ENCODE measurements around the gene NOX5. TPM values are rescaled to one million over a fixed set of nuclear protein-coding genes. Genes with fewer than 3 reads are reported as not detected.

NOX5 gene
- polyA plus RNA-seq, 2 of the 4 experiments (the other 2 are of a cell fraction) = 0.19 to 0.22 TPM

GRCh38 chr15:69011641-69012040 lies 2.9 kb upstream of the NOX5 start:
- H3K9me3 ChIP-seq = no peaks in the 10 kb centered on the region
- FAIRE-seq (no peak), ATAC-seq (no peak), DNase-seq (ENCODE audit: low read depth in 1 of 2, low spot score in 1 of 2) (no peak)
- no peak overlapping the region for H3K27ac ChIP-seq
- POLR2A ChIA-PET = no interaction called here
- H3K4me3 ChIP-seq = no peak overlapping the region
- CTCF ChIA-PET = interaction anchor here (2.0 to 14.4 kb wide), 2 partner anchors 15 to 24 kb away, joined by 6 to 125 read pairs; no protein-coding TSS in a partner anchor
- no peak overlapping the region for H3K4me2 ChIP-seq
- 58% methylated on average over 3 of the region's 3 CpGs for WGBS (ENCODE audit: missing lambda C conversion rate)
- H3K4me1 ChIP-seq = peaks cover 7% of the 10 kb centered on the region; the same call in 2 of the 3 replicates
- TF ChIP-seq EP300 (IDR thresholded peaks at IDR 0.05) = no peak
- no peak for TF ChIP-seq ZNF302 (CRISPR knock-in tag; IDR thresholded peaks at IDR 0.05)
- TF ChIP-seq HOXA7 (CRISPR knock-in tag; IDR thresholded peaks at IDR 0.05) = no peak
- no peak for TF ChIP-seq FOSL2 (IDR thresholded peaks at IDR 0.05)
- no peak for TF ChIP-seq FOSL2 (CRISPR knock-in tag; IDR thresholded peaks at IDR 0.05)

DNA sequence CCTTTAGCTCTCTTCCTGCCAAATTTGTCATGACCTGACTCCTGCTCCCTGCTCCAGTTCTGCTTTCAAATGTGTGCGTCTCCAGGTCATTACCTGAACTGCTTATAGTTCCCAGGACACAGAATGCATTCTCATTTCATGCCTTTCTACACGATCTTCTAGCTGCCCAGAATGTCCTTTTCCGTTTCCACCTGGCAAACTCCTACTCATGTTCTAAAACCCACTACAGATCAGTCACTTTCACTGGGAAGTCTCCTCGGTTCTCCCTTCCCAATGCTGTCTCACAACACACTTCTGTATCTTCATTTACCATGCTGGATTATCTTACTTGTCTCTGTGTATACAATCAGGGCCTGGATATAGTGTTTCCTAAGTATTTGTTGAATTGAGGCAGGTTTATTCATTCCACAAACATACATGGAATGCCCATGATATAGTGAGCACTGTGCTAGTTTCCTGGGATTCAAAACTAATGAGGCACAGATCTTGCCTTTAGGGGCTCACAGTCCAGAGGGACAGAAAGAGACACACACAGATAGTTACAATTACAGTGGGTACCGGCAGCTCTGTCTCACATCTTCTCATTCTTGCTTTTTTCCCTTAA lies 1.6 kb upstream of the NOX5 start:
- Histone ChIP-seq H3K4me2 (no peak overlapping the region), H3K4me1 (peaks cover 7% of the 10 kb centered on the region; the same call in 2 of the 3 replicates), H3K27ac (no peak overlapping the region), H3K9me3 (no peaks in the 10 kb centered on the region), H3K4me3 (no peak overlapping the region)
- POLR2A ChIA-PET = no interaction called here
- ATAC-seq (no peak), DNase-seq (ENCODE audit: low read depth in 1 of 2, low spot score in 1 of 2) (no peak), FAIRE-seq (peak; percentile 32)
- CTCF ChIA-PET = interaction anchor here (14.4 kb wide), 1 partner anchor 22 kb away, joined by 125 read pairs; no protein-coding TSS in a partner anchor
- TF ChIP-seq ZFP36 (IDR thresholded peaks at IDR 0.05; ENCODE audit: borderline replicate concordance, partially characterized antibody) (no peak), KDM1A (IDR thresholded peaks at IDR 0.05; ENCODE audit: low read depth) (no peak), MYC (IDR thresholded peaks at IDR 0.05; ENCODE audit: borderline replicate concordance, low read length) (no peak), GATA3 (IDR thresholded peaks at IDR 0.05; ENCODE audit: borderline replicate concordance) (no peak), EHMT2 (IDR thresholded peaks at IDR 0.05; ENCODE audit: low read depth) (no peak), ZSCAN20 (CRISPR knock-in tag; IDR thresholded peaks at IDR 0.05) (no peak), FOSL2 (IDR thresholded peaks at IDR 0.05) (no peak), FOSL2 (CRISPR knock-in tag; IDR thresholded peaks at IDR 0.05) (no peak), POLR2AphosphoS2 (conservative IDR thresholded peaks at IDR 0.05; ENCODE audit: low read length) (no peak), RNF2 (IDR thresholded peaks at IDR 0.05; ENCODE audit: borderline replicate concordance, low read depth) (no peak), NPAS2 (CRISPR knock-in tag; IDR thresholded peaks at IDR 0.05; ENCODE audit: borderline replicate concordance) (no peak), CHD4 (IDR thresholded peaks at IDR 0.05; ENCODE audit: borderline replicate concordance) (no peak), CBX8 (IDR thresholded peaks at IDR 0.05) (no peak), RARB (CRISPR knock-in tag; IDR thresholded peaks at IDR 0.05) (no peak), RAD21 (conservative IDR thresholded peaks at IDR 0.05 in 1 of 2, IDR thresholded peaks at IDR 0.05 in 1 of 2) (no peak)
- TF ChIP-seq, protein P1, sequence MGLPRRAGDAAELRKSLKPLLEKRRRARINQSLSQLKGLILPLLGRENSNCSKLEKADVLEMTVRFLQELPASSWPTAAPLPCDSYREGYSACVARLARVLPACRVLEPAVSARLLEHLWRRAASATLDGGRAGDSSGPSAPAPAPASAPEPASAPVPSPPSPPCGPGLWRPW (IDR thresholded peaks at IDR 0.05) = no peak
- TF ChIP-seq, protein P2, sequence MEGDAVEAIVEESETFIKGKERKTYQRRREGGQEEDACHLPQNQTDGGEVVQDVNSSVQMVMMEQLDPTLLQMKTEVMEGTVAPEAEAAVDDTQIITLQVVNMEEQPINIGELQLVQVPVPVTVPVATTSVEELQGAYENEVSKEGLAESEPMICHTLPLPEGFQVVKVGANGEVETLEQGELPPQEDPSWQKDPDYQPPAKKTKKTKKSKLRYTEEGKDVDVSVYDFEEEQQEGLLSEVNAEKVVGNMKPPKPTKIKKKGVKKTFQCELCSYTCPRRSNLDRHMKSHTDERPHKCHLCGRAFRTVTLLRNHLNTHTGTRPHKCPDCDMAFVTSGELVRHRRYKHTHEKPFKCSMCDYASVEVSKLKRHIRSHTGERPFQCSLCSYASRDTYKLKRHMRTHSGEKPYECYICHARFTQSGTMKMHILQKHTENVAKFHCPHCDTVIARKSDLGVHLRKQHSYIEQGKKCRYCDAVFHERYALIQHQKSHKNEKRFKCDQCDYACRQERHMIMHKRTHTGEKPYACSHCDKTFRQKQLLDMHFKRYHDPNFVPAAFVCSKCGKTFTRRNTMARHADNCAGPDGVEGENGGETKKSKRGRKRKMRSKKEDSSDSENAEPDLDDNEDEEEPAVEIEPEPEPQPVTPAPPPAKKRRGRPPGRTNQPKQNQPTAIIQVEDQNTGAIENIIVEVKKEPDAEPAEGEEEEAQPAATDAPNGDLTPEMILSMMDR (IDR thresholded peaks at IDR 0.05) = no peak
- WGBS (ENCODE audit: missing lambda C conversion rate) = 70% methylated on average over 5 of the region's 5 CpGs

- no peak overlapping the region for H3K4me3 ChIP-seq
- WGBS (ENCODE audit: missing lambda C conversion rate) = 82% methylated on average over 4 of the region's 4 CpGs
- no peak for ATAC-seq
- CTCF ChIA-PET = interaction anchor here (0.6 to 14.4 kb wide), 4 partner anchors 12 to 445 kb away, joined by 3 to 125 read pairs (median 4); no protein-coding TSS in a partner anchor
- no peak for DNase-seq (ENCODE audit: low read depth in 1 of 2, low spot score in 1 of 2)
- POLR2A ChIA-PET = interaction anchor here (0.8 to 0.9 kb wide), 2 partner anchors 9 to 18 kb away, joined by 3 read pairs; no protein-coding TSS in a partner anchor
- no peak for FAIRE-seq
- no peak overlapping the region for H3K4me2 ChIP-seq
- peaks cover 7% of the 10 kb centered on the region; the same call in 2 of the 3 replicates for H3K4me1 ChIP-seq
- no peaks in the 10 kb centered on the region for H3K9me3 ChIP-seq
- no peak overlapping the region for H3K27ac ChIP-seq
- TF ChIP-seq HOXB13 (CRISPR knock-in tag; IDR thresholded peaks at IDR 0.05; ENCODE audit: low read depth) = no peak
- no peak for TF ChIP-seq RARB (CRISPR knock-in tag; IDR thresholded peaks at IDR 0.05)
- TF ChIP-seq CHD4 (IDR thresholded peaks at IDR 0.05; ENCODE audit: borderline replicate concordance) = no peak
- TF ChIP-seq, protein P3, sequence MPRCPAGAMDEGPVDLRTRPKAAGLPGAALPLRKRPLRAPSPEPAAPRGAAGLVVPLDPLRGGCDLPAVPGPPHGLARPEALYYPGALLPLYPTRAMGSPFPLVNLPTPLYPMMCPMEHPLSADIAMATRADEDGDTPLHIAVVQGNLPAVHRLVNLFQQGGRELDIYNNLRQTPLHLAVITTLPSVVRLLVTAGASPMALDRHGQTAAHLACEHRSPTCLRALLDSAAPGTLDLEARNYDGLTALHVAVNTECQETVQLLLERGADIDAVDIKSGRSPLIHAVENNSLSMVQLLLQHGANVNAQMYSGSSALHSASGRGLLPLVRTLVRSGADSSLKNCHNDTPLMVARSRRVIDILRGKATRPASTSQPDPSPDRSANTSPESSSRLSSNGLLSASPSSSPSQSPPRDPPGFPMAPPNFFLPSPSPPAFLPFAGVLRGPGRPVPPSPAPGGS (IDR thresholded peaks at IDR 0.05) = no peak
- TF ChIP-seq ESRRA (IDR thresholded peaks at IDR 0.05; ENCODE audit: borderline replicate concordance, low read length) = no peak
- no peak for TF ChIP-seq RNF2 (IDR thresholded peaks at IDR 0.05; ENCODE audit: borderline replicate concordance, low read depth)
- TF ChIP-seq PBX3 (IDR thresholded peaks at IDR 0.05) = no peak
- TF ChIP-seq MAZ (IDR thresholded peaks at IDR 0.05; ENCODE audit: borderline replicate concordance, low read depth, low read length) = no peak
- TF ChIP-seq FOSB (CRISPR knock-in tag; IDR thresholded peaks at IDR 0.05) = no peak
- no peak for TF ChIP-seq RCOR1 (IDR thresholded peaks at IDR 0.05; ENCODE audit: low read depth, low read length)
- no peak for TF ChIP-seq HOXB5 (CRISPR knock-in tag; IDR thresholded peaks at IDR 0.05)
- no peak for TF ChIP-seq CBX2 (IDR thresholded peaks at IDR 0.05; ENCODE audit: borderline replicate concordance, low read depth)
- TF ChIP-seq ZNF302 (CRISPR knock-in tag; IDR thresholded peaks at IDR 0.05) = no peak
Measured at GRCh38 chr15:69013726-69014406, 629 bp upstream of the NOX5 start.

Measured in A549 (cell line).